ENCODE results near the gene LY6G5C. TPM values are rescaled to one million over a fixed set of nuclear protein-coding genes. Genes with fewer than 3 reads are reported as not detected.

The LY6G5C gene
- total RNA-seq, 4 donors from 2014 or later, result 0.95 to 2.2 TPM; not detected in 2

GRCh38 chr6:31725502-31726350 is 44.9 kb upstream of the LY6G5C start:
- Histone ChIP-seq H3K27ac (peak overlapping the region in 3 of 4 donors; percentile 94 to 99 (median 94)), H3K27me3 (no peaks in the 10 kb centered on the region), H3K36me3 (no peaks in the 10 kb centered on the region), H3K4me1 (peaks cover 14 to 43% (median 30%) of the 10 kb centered on the region in 4 donors), H3K9me3 (no peaks in the 10 kb centered on the region), H3K4me3 (no peak overlapping the region)
- DNase-seq, result no peak
- in situ Hi-C loops (cut with MboI; ENCODE audit: low pct_ligation_motif_present in 1 of 4, low pct_unique_long_range_greater_than_20kb in 1 of 4, low sequenced_read_pairs in 3 of 4), result no loop called here
- intact Hi-C loops (cut with DNase I; ENCODE audit: low total_unique reads), result loop anchor here (5.0 kb wide), 1 partner anchor 107 kb away; no protein-coding TSS in a partner anchor
- 68 to 88% methylated on average over 4 to 12 of the region's 12 CpGs for WGBS, 2 donors (ENCODE audit: low coverage in 1 of 2)
- TF ChIP-seq EP300 (IDR thresholded peaks at IDR 0.05; ENCODE audit: low read depth) (no peak), CTCF (IDR thresholded peaks at IDR 0.05) (no peak), POLR2A (IDR thresholded peaks at IDR 0.05) (no peak), POLR2AphosphoS5 (IDR thresholded peaks at IDR 0.05) (no peak)

- DNase-seq, result no peak
- H3K4me3 ChIP-seq, result no peak overlapping the region
- WGBS, 2 donors (ENCODE audit: low coverage in 1 of 2), result 89% methylated on average over 24 of the region's 25 CpGs; no CpG with 5 or more reads in 1 of the 2 donors
- H3K4me1 ChIP-seq, result peaks cover 14 to 36% (median 25%) of the 10 kb centered on the region in 4 donors
- no peaks in the 10 kb centered on the region for H3K36me3 ChIP-seq
- H3K27ac ChIP-seq, result no peak overlapping the region
- no peaks in the 10 kb centered on the region for H3K9me3 ChIP-seq
- in situ Hi-C loops (cut with MboI; ENCODE audit: low pct_ligation_motif_present in 1 of 4, low pct_unique_long_range_greater_than_20kb in 1 of 4, low sequenced_read_pairs in 3 of 4), result no loop called here
- TF ChIP-seq CTCF (IDR thresholded peaks at IDR 0.05) (no peak), POLR2A (IDR thresholded peaks at IDR 0.05) (no peak), EP300 (IDR thresholded peaks at IDR 0.05; ENCODE audit: low read depth) (no peak), POLR2AphosphoS5 (IDR thresholded peaks at IDR 0.05) (peak in 1 of 3 donors; percentile 18)
- no peaks in the 10 kb centered on the region for H3K27me3 ChIP-seq
- intact Hi-C loops (cut with DNase I; ENCODE audit: low total_unique reads), result no loop called here
Observed at GRCh38 chr6:31723980-31724691, 43.3 kb upstream of the LY6G5C start.

- in situ Hi-C loops (cut with MboI; ENCODE audit: low pct_ligation_motif_present in 1 of 4, low pct_unique_long_range_greater_than_20kb in 1 of 4, low sequenced_read_pairs in 3 of 4) (no loop called here), intact Hi-C loops (cut with DNase I; ENCODE audit: low total_unique reads) (no loop called here)
- H3K27me3 ChIP-seq, result no peaks in the 10 kb centered on the region
- 77% methylated on average over 46 of the region's 46 CpGs; no CpG with 5 or more reads in 1 of the 2 donors for WGBS, 2 donors (ENCODE audit: low coverage in 1 of 2)
- TF ChIP-seq POLR2AphosphoS5 (IDR thresholded peaks at IDR 0.05), result no peak
- no peak for TF ChIP-seq EP300 (IDR thresholded peaks at IDR 0.05; ENCODE audit: low read depth)
- TF ChIP-seq POLR2A (IDR thresholded peaks at IDR 0.05), result no peak
- no peak for TF ChIP-seq CTCF (IDR thresholded peaks at IDR 0.05)
- no peaks in the 10 kb centered on the region for H3K9me3 ChIP-seq
- peaks cover 11 to 35% (median 25%) of the 10 kb centered on the region in 4 donors for H3K4me1 ChIP-seq
- H3K36me3 ChIP-seq, result no peaks in the 10 kb centered on the region
- no peak for DNase-seq
- no peak within 1 kb of the TSS for H3K27ac ChIP-seq
- no peak within 1 kb of the TSS for H3K4me3 ChIP-seq
Observed at GRCh38 chr6:31723245-31723979, 42.5 kb upstream of the LY6G5C start, which contains the start of gene MPIG6B. MPIG6B (plus strand) TSS chr6:31723373; CDS start chr6:31723384, 11 bp downstream.
